ENCODE measurements around the gene WDFY1. TPM values are rescaled to one million over a fixed set of nuclear protein-coding genes. Genes with fewer than 3 reads are reported as not detected.
A peak's percentile ranks its signal among the peaks of the same experiment; 100 is the strongest.

The WDFY1 gene
- total RNA-seq, 2 donors from 2014 or later, result 50.0 to 63.5 TPM

- Histone ChIP-seq H3K36me3 (no peaks in the 10 kb centered on the region), H3K27me3 (no peaks in the 10 kb centered on the region), H3K4me1 (no peaks in the 10 kb centered on the region), H3K27ac (no peak overlapping the region), H3K9me3 (no peaks in the 10 kb centered on the region), H3K9ac (ENCODE audit: low read depth in 2 of 2, low read length in 2 of 2) (no peak overlapping the region), H3K4me3 (no peak overlapping the region)
- no peak for DNase-seq
- TF ChIP-seq, protein P1, sequence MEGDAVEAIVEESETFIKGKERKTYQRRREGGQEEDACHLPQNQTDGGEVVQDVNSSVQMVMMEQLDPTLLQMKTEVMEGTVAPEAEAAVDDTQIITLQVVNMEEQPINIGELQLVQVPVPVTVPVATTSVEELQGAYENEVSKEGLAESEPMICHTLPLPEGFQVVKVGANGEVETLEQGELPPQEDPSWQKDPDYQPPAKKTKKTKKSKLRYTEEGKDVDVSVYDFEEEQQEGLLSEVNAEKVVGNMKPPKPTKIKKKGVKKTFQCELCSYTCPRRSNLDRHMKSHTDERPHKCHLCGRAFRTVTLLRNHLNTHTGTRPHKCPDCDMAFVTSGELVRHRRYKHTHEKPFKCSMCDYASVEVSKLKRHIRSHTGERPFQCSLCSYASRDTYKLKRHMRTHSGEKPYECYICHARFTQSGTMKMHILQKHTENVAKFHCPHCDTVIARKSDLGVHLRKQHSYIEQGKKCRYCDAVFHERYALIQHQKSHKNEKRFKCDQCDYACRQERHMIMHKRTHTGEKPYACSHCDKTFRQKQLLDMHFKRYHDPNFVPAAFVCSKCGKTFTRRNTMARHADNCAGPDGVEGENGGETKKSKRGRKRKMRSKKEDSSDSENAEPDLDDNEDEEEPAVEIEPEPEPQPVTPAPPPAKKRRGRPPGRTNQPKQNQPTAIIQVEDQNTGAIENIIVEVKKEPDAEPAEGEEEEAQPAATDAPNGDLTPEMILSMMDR (IDR thresholded peaks at IDR 0.05), result no peak
- intact Hi-C loops (cut with DNase I), result no loop called here
Measured at GRCh38 chr2:223847410-223847809, 97.7 kb downstream of the WDFY1 start.

DNA sequence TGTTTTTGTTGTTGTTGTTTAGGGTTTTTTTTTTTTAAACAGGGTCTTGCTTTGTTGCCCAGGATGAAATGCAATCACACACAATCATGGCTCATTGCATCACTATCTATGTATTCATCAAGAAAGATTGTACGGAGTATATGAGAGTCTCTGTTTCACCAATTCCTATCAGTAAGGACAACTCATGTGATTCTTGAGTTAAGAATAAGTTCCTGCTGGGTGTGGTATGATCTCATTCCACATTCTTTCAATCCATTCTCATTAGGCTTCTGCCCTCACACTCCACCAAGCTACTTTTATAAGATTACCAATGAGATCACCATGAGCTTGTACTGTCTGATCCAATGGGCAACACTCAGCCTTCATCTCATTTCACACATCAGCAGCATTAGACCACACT, 98.6 kb downstream of the WDFY1 start:
- H3K4me3 ChIP-seq, result no peak overlapping the region
- H3K9ac ChIP-seq (ENCODE audit: low read depth in 2 of 2, low read length in 2 of 2), result no peak overlapping the region
- no peaks in the 10 kb centered on the region for H3K9me3 ChIP-seq
- TF ChIP-seq, protein P1 (IDR thresholded peaks at IDR 0.05), result no peak
- H3K27me3 ChIP-seq, result no peaks in the 10 kb centered on the region
- H3K27ac ChIP-seq, result no peak overlapping the region
- H3K36me3 ChIP-seq, result no peaks in the 10 kb centered on the region
- intact Hi-C loops (cut with DNase I), result no loop called here
- no peak for DNase-seq
- no peaks in the 10 kb centered on the region for H3K4me1 ChIP-seq

- Histone ChIP-seq H3K9ac (ENCODE audit: low read depth in 2 of 2, low read length in 2 of 2) (no peak overlapping the region), H3K9me3 (no peaks in the 10 kb centered on the region), H3K4me1 (peaks cover 2% of the 10 kb centered on the region), H3K27me3 (no peaks in the 10 kb centered on the region), H3K27ac (no peak overlapping the region), H3K36me3 (no peaks in the 10 kb centered on the region), H3K4me3 (no peak overlapping the region)
- intact Hi-C loops (cut with DNase I), result no loop called here
- TF ChIP-seq, protein P1 (IDR thresholded peaks at IDR 0.05), result no peak
- DNase-seq, result no peak
Measured at GRCh38 chr2:223841436-223842190, 103.5 kb downstream of the WDFY1 start.

GRCh38 chr2:223837287-223838061, 107.7 kb downstream of the WDFY1 start, which contains the start of gene AP1S3:
TSS of gene AP1S3 (minus strand) at chr2:223837582. CDS start at chr2:223837450, 132 bp downstream.
- no peaks in the 10 kb centered on the region for H3K36me3 ChIP-seq

More at GRCh38 chr2:223837287-223838061, 107.7 kb downstream of the WDFY1 start, which contains the start of gene AP1S3:
- intact Hi-C loops (cut with DNase I), result no loop called here
- peaks cover 7% of the 10 kb centered on the region for H3K4me1 ChIP-seq
- TF ChIP-seq, protein P1 (IDR thresholded peaks at IDR 0.05), result no peak
- no peaks in the 10 kb centered on the region for H3K9me3 ChIP-seq
- peak within 1 kb of the TSS; percentile 61 for H3K4me3 ChIP-seq
- no peaks in the 10 kb centered on the region for H3K27me3 ChIP-seq
- peak within 1 kb of the TSS; percentile 66 for H3K27ac ChIP-seq
- H3K9ac ChIP-seq (ENCODE audit: low read depth in 2 of 2, low read length in 2 of 2), result peak within 1 kb of the TSS; percentile 73 to 80
- peak; percentile 91 for DNase-seq
